Liver (tissue), 9 donors: ENCODE data around the gene TCERG1L. TPM values are rescaled to one million over a fixed set of nuclear protein-coding genes. Genes with fewer than 3 reads are reported as not detected.

Experiments used
- DNase-seq: peaks from one replicate; pipeline ENCODE4 v3.0.0-alpha.2; 2017; ENCODE audit warnings: low spot score
- H3K27ac ChIP-seq, 2 donors: one replicate each; pipeline ENCODE4 v1.7.0; 2013; ENCODE audit warnings: inconsistent platforms in 2 of 2, low read length in 2 of 2, control low read depth in 1 of 2, low read depth in 1 of 2, mild to moderate bottlenecking in 1 of 2
- H3K27me3 ChIP-seq, 4 donors: one replicate each; pipeline versions ENCODE4 v1.6.1 to v1.7.0; 2013; ENCODE audit warnings: low read length in 3 of 4, inconsistent platforms in 1 of 4, mild to moderate bottlenecking in 1 of 4, moderate library complexity in 1 of 4; ENCODE audit not compliant: control insufficient read depth in 4 of 4, insufficient read depth in 4 of 4
- H3K36me3 ChIP-seq, 4 donors: one replicate each; pipeline versions ENCODE4 v1.6.1 to v1.7.0; 2013; ENCODE audit warnings: low read length in 3 of 4, mild to moderate bottlenecking in 3 of 4, low read depth in 1 of 4, moderate library complexity in 1 of 4; ENCODE audit not compliant: control insufficient read depth in 4 of 4, insufficient read depth in 3 of 4
- H3K4me1 ChIP-seq, 4 donors: one replicate each; pipeline versions ENCODE4 v1.6.1 to v1.7.0; 2013; ENCODE audit warnings: low read length in 3 of 4, mild to moderate bottlenecking in 3 of 4, moderate library complexity in 1 of 4; ENCODE audit not compliant: control insufficient read depth in 4 of 4, insufficient read depth in 4 of 4
- H3K4me3 ChIP-seq, 3 donors: one replicate each; pipeline versions ENCODE4 v1.6.1 to v1.7.0; 2013; ENCODE audit warnings: low read length in 3 of 3, control low read depth in 1 of 3, low read depth in 1 of 3, mild to moderate bottlenecking in 1 of 3
- H3K9ac ChIP-seq, 2 donors: one replicate each; pipeline ENCODE4 v1.7.0; 2013; ENCODE audit warnings: low read length in 2 of 2, mild to moderate bottlenecking in 2 of 2, moderate library complexity in 2 of 2, control low read depth in 1 of 2, low read depth in 1 of 2
- H3K9me3 ChIP-seq, 4 donors: one replicate each; pipeline versions ENCODE4 v1.6.1 to v1.7.0; 2013; ENCODE audit warnings: low read length in 3 of 4; ENCODE audit not compliant: control insufficient read depth in 4 of 4
- CTCF ChIP-seq: fragments of 150-350 bp; IDR thresholded peaks from 2 replicates; pipeline ENCODE4 v1.5.1; 2017; ENCODE audit warnings: improper control_type of control experiment, low read depth, low read length; ENCODE audit not compliant: missing input control
- EGR1 ChIP-seq, 2 donors: IDR thresholded peaks; 2 replicates each; pipeline ENCODE4 v1.6.1; 2016 to 2018; ENCODE audit warnings: antibody characterized with exemption in 2 of 2, low read depth in 2 of 2
- FOXA1 ChIP-seq: IDR thresholded peaks from 2 replicates; pipeline ENCODE4 v1.6.1; 2016; ENCODE audit warnings: antibody characterized with exemption
- FOXA2 ChIP-seq: IDR thresholded peaks from 2 replicates; pipeline ENCODE4 v1.6.1; 2016; ENCODE audit warnings: antibody characterized with exemption
- GABPA ChIP-seq, 2 donors: IDR thresholded peaks in 1 of 2; conservative IDR thresholded peaks in 1 of 2; 2 replicates each; pipeline ENCODE4 v1.6.1; 2016; ENCODE audit warnings: antibody characterized with exemption in 2 of 2, mild to moderate bottlenecking in 1 of 2, moderate library complexity in 1 of 2
- HNF4A ChIP-seq, 2 donors: conservative IDR thresholded peaks; 2 replicates each; pipeline ENCODE4 v1.6.1; 2016; ENCODE audit warnings: antibody characterized with exemption in 2 of 2, mild to moderate bottlenecking in 2 of 2
- HNF4G ChIP-seq: IDR thresholded peaks from 2 replicates; pipeline ENCODE4 v1.6.1; 2016; ENCODE audit warnings: antibody characterized with exemption
- JUND ChIP-seq, 2 donors: IDR thresholded peaks; 2 replicates each; pipeline ENCODE4 v1.6.1; 2016; ENCODE audit warnings: antibody characterized with exemption in 2 of 2
- MAX ChIP-seq: IDR thresholded peaks from 2 replicates; pipeline ENCODE4 v1.6.1; 2016; ENCODE audit warnings: antibody characterized with exemption
- NR2F2 ChIP-seq: IDR thresholded peaks from 2 replicates; pipeline ENCODE4 v1.6.1; 2016; ENCODE audit warnings: antibody characterized with exemption
- RAD21 ChIP-seq, 2 donors: IDR thresholded peaks; 2 replicates each; pipeline ENCODE4 v1.6.1; 2016; ENCODE audit warnings: antibody characterized with exemption in 2 of 2, mild to moderate bottlenecking in 2 of 2
- REST ChIP-seq: IDR thresholded peaks from 2 replicates; pipeline ENCODE4 v1.6.1; 2016; ENCODE audit warnings: antibody characterized with exemption, mild to moderate bottlenecking
- RXRA ChIP-seq, 2 donors: IDR thresholded peaks; 2 replicates each; pipeline ENCODE4 v1.6.1; 2017 to 2018; ENCODE audit warnings: antibody characterized with exemption in 2 of 2, mild to moderate bottlenecking in 1 of 2
- SP1 ChIP-seq: IDR thresholded peaks from 2 replicates; pipeline ENCODE4 v1.6.1; 2018; ENCODE audit warnings: antibody characterized with exemption, mild to moderate bottlenecking
- TAF1 ChIP-seq: conservative IDR thresholded peaks from 2 replicates; pipeline ENCODE4 v1.6.1; 2016; ENCODE audit warnings: antibody characterized with exemption, mild to moderate bottlenecking
- YY1 ChIP-seq: IDR thresholded peaks from 2 replicates; pipeline ENCODE4 v1.6.1; 2016; ENCODE audit warnings: antibody characterized with exemption, mild to moderate bottlenecking
- WGBS: extraction: QIAGEN DNeasy Blood & Tissue Kit; methylation state at CpG from one replicate; pipeline ENCODE4 v1.1.7; 2013; 5-methylcytosine and 5-hydroxymethylcytosine counted together
- polyA plus RNA-seq, 2 donors: library from polyadenylated mRNA; stranded (reverse) in 1 of 2; unstranded in 1 of 2; fragments of 200-250 nt in 1 of 2; fragments of >200 nt in 1 of 2; fragmentation: Nextera tagmentation in 1 of 2; extraction: Ambion mirVana in 1 of 2; gene quantifications; one replicate each; pipeline versions ENCODE4 v1.2.1 to v1.2.3, GENCODE V29; 2013 to 2015
- total RNA-seq, 2 donors: library from RNA; depleted of rRNA; stranded (reverse); fragments of >200 nt; gene quantifications; one replicate each; pipeline ENCODE4 v1.2.3, GENCODE V29; 2014
- TF ChIP-seq, protein P1 (sequence below): IDR thresholded peaks from 2 replicates; pipeline ENCODE4 v1.6.1; 2016; ENCODE audit warnings: antibody characterized with exemption
- TF ChIP-seq, protein P2 (sequence below): IDR thresholded peaks from 2 replicates; pipeline ENCODE4 v1.6.1; 2016; ENCODE audit warnings: antibody characterized with exemption
- donor health status: healthy.
- donor health status: healthy.
- donor health status: healthy.
- donor health status: healthy.
- donor health status: healthy.

TCERG1L gene
- total and polyA plus RNA-seq, 4 donors, result not detected

GRCh38 chr10:131157899-131158298 is 153.6 kb downstream of the TCERG1L start:
- H3K9me3 ChIP-seq, result peaks cover 0 to 3% (median 0%) of the 10 kb centered on the region in 4 donors
- H3K27ac ChIP-seq, result no peak overlapping the region
- H3K4me3 ChIP-seq, result no peak overlapping the region
- H3K9ac ChIP-seq, result no peak overlapping the region
- H3K27me3 ChIP-seq, result no peaks in the 10 kb centered on the region
- DNase-seq, result no peak
- no peak for TF ChIP-seq RXRA (IDR thresholded peaks at IDR 0.05)
- no peak for TF ChIP-seq FOXA1
- no peak for TF ChIP-seq TAF1
- TF ChIP-seq REST, result no peak
- TF ChIP-seq EGR1 (IDR thresholded peaks at IDR 0.05; ENCODE audit: low read depth in 2 of 2), result no peak
- TF ChIP-seq JUND (IDR thresholded peaks at IDR 0.05), result no peak
- TF ChIP-seq FOXA2, result no peak
- no peak for TF ChIP-seq HNF4A (conservative IDR thresholded peaks at IDR 0.05)
- TF ChIP-seq, protein P1, sequence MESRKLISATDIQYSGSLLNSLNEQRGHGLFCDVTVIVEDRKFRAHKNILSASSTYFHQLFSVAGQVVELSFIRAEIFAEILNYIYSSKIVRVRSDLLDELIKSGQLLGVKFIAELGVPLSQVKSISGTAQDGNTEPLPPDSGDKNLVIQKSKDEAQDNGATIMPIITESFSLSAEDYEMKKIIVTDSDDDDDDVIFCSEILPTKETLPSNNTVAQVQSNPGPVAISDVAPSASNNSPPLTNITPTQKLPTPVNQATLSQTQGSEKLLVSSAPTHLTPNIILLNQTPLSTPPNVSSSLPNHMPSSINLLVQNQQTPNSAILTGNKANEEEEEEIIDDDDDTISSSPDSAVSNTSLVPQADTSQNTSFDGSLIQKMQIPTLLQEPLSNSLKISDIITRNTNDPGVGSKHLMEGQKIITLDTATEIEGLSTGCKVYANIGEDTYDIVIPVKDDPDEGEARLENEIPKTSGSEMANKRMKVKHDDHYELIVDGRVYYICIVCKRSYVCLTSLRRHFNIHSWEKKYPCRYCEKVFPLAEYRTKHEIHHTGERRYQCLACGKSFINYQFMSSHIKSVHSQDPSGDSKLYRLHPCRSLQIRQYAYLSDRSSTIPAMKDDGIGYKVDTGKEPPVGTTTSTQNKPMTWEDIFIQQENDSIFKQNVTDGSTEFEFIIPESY, result no peak
- TF ChIP-seq HNF4G, result no peak
- no peak for TF ChIP-seq NR2F2
- TF ChIP-seq MAX, result no peak
- no peak for TF ChIP-seq CTCF
- 89% methylated on average over 10 of the region's 10 CpGs for WGBS
- no peaks in the 10 kb centered on the region for H3K4me1 ChIP-seq
- H3K36me3 ChIP-seq, result no peaks in the 10 kb centered on the region

- Histone ChIP-seq H3K36me3 (no peaks in the 10 kb centered on the region), H3K4me3 (no peak overlapping the region), H3K27me3 (no peaks in the 10 kb centered on the region), H3K9ac (no peak overlapping the region), H3K9me3 (peaks cover 0 to 8% (median 1%) of the 10 kb centered on the region in 4 donors), H3K27ac (no peak overlapping the region), H3K4me1 (no peaks in the 10 kb centered on the region)
- 61% methylated on average over 9 of the region's 9 CpGs for WGBS
- DNase-seq, result no peak
- TF ChIP-seq YY1 (no peak), TAF1 (no peak), HNF4G (no peak), HNF4A (conservative IDR thresholded peaks at IDR 0.05) (no peak), MAX (no peak), RAD21 (IDR thresholded peaks at IDR 0.05) (no peak), JUND (IDR thresholded peaks at IDR 0.05) (no peak), GABPA (IDR thresholded peaks at IDR 0.05 in 1 of 2, conservative IDR thresholded peaks at IDR 0.05 in 1 of 2) (no peak), FOXA2 (no peak), REST (no peak), SP1 (no peak), NR2F2 (no peak)
- TF ChIP-seq, protein P1, result no peak
- TF ChIP-seq, protein P2, sequence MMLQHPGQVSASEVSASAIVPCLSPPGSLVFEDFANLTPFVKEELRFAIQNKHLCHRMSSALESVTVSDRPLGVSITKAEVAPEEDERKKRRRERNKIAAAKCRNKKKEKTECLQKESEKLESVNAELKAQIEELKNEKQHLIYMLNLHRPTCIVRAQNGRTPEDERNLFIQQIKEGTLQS, result no peak
Measured at GRCh38 chr10:131155876-131156230, 155.7 kb downstream of the TCERG1L start.
